Trophoblast cell (in vitro differentiated cells and primary cell): Measurements from ENCODE around the gene PEX12.
A peak's percentile ranks its signal among the peaks of the same experiment; 100 is the strongest.

Experiments
- DNase-seq, 2 donors: peaks; one replicate each; pipeline ENCODE4 v3.0.0-alpha.2; 2016
- H2AFZ ChIP-seq: 2 replicates; pipeline ENCODE4 v1.6.1; 2013; ENCODE audit warnings: low read length, moderate library complexity, mild to moderate bottlenecking; ENCODE audit not compliant: insufficient read depth, poor library complexity
- H2AK5ac ChIP-seq: 2 replicates; pipeline ENCODE4 v1.6.1; 2013; ENCODE audit warnings: mild to moderate bottlenecking, low read length
- H2BK120ac ChIP-seq: 2 replicates; pipeline ENCODE4 v1.6.1; 2013; ENCODE audit warnings: low read length, mild to moderate bottlenecking, moderate library complexity; ENCODE audit not compliant: insufficient read depth, poor library complexity
- H2BK12ac ChIP-seq: 2 replicates; pipeline ENCODE4 v1.6.1; 2013; ENCODE audit warnings: mild to moderate bottlenecking, low read length, moderate library complexity
- H2BK5ac ChIP-seq: 2 replicates; pipeline ENCODE4 v1.6.1; 2013; ENCODE audit warnings: low read length, low read depth, moderate library complexity, mild to moderate bottlenecking; ENCODE audit not compliant: poor library complexity
- H3K14ac ChIP-seq: 2 replicates; pipeline ENCODE4 v1.6.1; 2013; ENCODE audit warnings: mild to moderate bottlenecking, low read length
- H3K18ac ChIP-seq: 2 replicates; pipeline ENCODE4 v1.6.1; 2013; ENCODE audit warnings: mild to moderate bottlenecking, low read length
- H3K23ac ChIP-seq: 2 replicates; pipeline ENCODE4 v1.6.1; 2013; ENCODE audit warnings: low read length
- H3K27ac ChIP-seq: 2 replicates; pipeline ENCODE4 v1.5.1; 2013; ENCODE audit warnings: low read depth, mild to moderate bottlenecking, inconsistent platforms, low read length, moderate library complexity
- H3K27me3 ChIP-seq: 2 replicates; pipeline ENCODE4 v1.6.1; 2013; ENCODE audit warnings: inconsistent platforms, mild to moderate bottlenecking, low read length, moderate library complexity; ENCODE audit not compliant: insufficient read depth
- H3K36me3 ChIP-seq, 2 experiments: 1 replicate in 1 of 2; 2 replicates in 1 of 2; pipeline ENCODE4 v1.6.1; 2013; ENCODE audit warnings: low read length in 2 of 2, mild to moderate bottlenecking in 2 of 2, moderate library complexity in 1 of 2; ENCODE audit not compliant: insufficient read depth in 2 of 2, control insufficient read depth in 1 of 2
- H3K4ac ChIP-seq: 2 replicates; pipeline ENCODE4 v1.6.1; 2013; ENCODE audit warnings: low read depth, mild to moderate bottlenecking, low read length, moderate library complexity
- H3K4me1 ChIP-seq, 2 experiments: 1 replicate in 1 of 2; 2 replicates in 1 of 2; pipeline ENCODE4 v1.6.1; 2013; ENCODE audit warnings: low read length in 2 of 2, mild to moderate bottlenecking in 2 of 2, moderate library complexity in 1 of 2; ENCODE audit not compliant: insufficient read depth in 2 of 2, control insufficient read depth in 1 of 2
- H3K4me2 ChIP-seq: 2 replicates; pipeline ENCODE4 v1.6.1; 2013; ENCODE audit warnings: inconsistent platforms, mild to moderate bottlenecking, low read length, moderate library complexity
- H3K4me3 ChIP-seq: 2 replicates; pipeline ENCODE4 v1.5.1; 2013; ENCODE audit warnings: mild to moderate bottlenecking, low read depth, low read length, inconsistent platforms
- H3K79me1 ChIP-seq: one replicate; pipeline ENCODE4 v1.6.1; 2013; ENCODE audit warnings: low read length
- H3K79me2 ChIP-seq: 2 replicates; pipeline ENCODE4 v1.6.1; 2013; ENCODE audit warnings: low read length, mild to moderate bottlenecking; ENCODE audit not compliant: control insufficient read depth, insufficient read depth, poor library complexity
- H3K9ac ChIP-seq: 2 replicates; pipeline ENCODE4 v1.6.1; 2013; ENCODE audit warnings: mild to moderate bottlenecking, low read length
- H3K9me3 ChIP-seq: 2 replicates; pipeline ENCODE4 v1.6.1; 2013; ENCODE audit warnings: low read depth, mild to moderate bottlenecking, control low read depth, inconsistent platforms, low read length; ENCODE audit not compliant: insufficient read depth
- H4K12ac ChIP-seq: 2 replicates; pipeline ENCODE4 v1.6.1; 2013; ENCODE audit warnings: low read depth, mild to moderate bottlenecking, low read length, moderate library complexity
- H4K8ac ChIP-seq: 2 replicates; pipeline ENCODE4 v1.6.1; 2013; ENCODE audit warnings: low read depth, mild to moderate bottlenecking, low read length, moderate library complexity
- H4K91ac ChIP-seq: one replicate; pipeline ENCODE4 v1.6.1; 2013; ENCODE audit warnings: low read depth, mild to moderate bottlenecking, low read length, moderate library complexity
- WGBS: extraction: QIAGEN DNeasy Blood & Tissue Kit; methylation state at CpG from one replicate; pipeline ENCODE4 v1.1.7; 2013; ENCODE audit warnings: missing lambda C conversion rate; ENCODE audit not compliant: insufficient read length, insufficient coverage; ENCODE audit errors: extremely low coverage; 5-methylcytosine and 5-hydroxymethylcytosine counted together

PEX12 gene

GRCh38 chr17:35617505-35617904, 39.1 kb upstream of the PEX12 start:
- no peak overlapping the region for H3K23ac ChIP-seq
- H3K18ac ChIP-seq: no peak overlapping the region
- H3K79me2 ChIP-seq: no peaks in the 10 kb centered on the region
- no peak overlapping the region for H3K4me2 ChIP-seq
- H3K36me3 ChIP-seq: peaks cover 0 to 5% of the 10 kb centered on the region in 2 experiments
- no peak overlapping the region for H3K4ac ChIP-seq
- no peaks in the 10 kb centered on the region for H3K79me1 ChIP-seq
- H3K27me3 ChIP-seq: no peaks in the 10 kb centered on the region
- no peak overlapping the region for H2AFZ ChIP-seq
- H2BK12ac ChIP-seq: no peak overlapping the region
- H2BK120ac ChIP-seq: no peak overlapping the region
- no peaks in the 10 kb centered on the region for H3K9me3 ChIP-seq
- no peak overlapping the region for H3K14ac ChIP-seq
- H2AK5ac ChIP-seq: no peak overlapping the region
- H3K4me3 ChIP-seq: no peak overlapping the region
- WGBS: no CpG with 5 or more reads among the region's 2 CpGs
- no peak overlapping the region for H3K27ac ChIP-seq
- H2BK5ac ChIP-seq: no peak overlapping the region
- no peaks in the 10 kb centered on the region for H3K4me1 ChIP-seq
- no peak overlapping the region for H4K91ac ChIP-seq
- H3K9ac ChIP-seq: no peak overlapping the region
- H4K12ac ChIP-seq: no peak overlapping the region
- H4K8ac ChIP-seq: no peak overlapping the region
- no peak for DNase-seq

- Histone ChIP-seq H2BK12ac (no peak overlapping the region), H2AFZ (no peak overlapping the region), H2BK5ac (no peak overlapping the region), H4K8ac (no peak overlapping the region), H3K27me3 (no peaks in the 10 kb centered on the region), H3K9me3 (no peaks in the 10 kb centered on the region), H3K4ac (no peak overlapping the region), H3K18ac (no peak overlapping the region), H2AK5ac (no peak overlapping the region), H3K9ac (no peak overlapping the region), H3K36me3 (peaks cover 0 to 5% of the 10 kb centered on the region in 2 experiments), H3K23ac (no peak overlapping the region), H2BK120ac (no peak overlapping the region), H3K79me2 (no peaks in the 10 kb centered on the region), H4K12ac (no peak overlapping the region), H3K14ac (no peak overlapping the region), H4K91ac (no peak overlapping the region), H3K4me1 (no peaks in the 10 kb centered on the region), H3K4me3 (no peak overlapping the region), H3K4me2 (no peak overlapping the region), H3K27ac (no peak overlapping the region), H3K79me1 (no peaks in the 10 kb centered on the region)
- WGBS: no CpG with 5 or more reads among the region's 7 CpGs
- DNase-seq: peak in 1 of 2 donors; percentile 6
Observed at GRCh38 chr17:35616536-35616935, 38.2 kb upstream of the PEX12 start.

GRCh38 chr17:35614810-35615209, 36.4 kb upstream of the PEX12 start:
- Histone ChIP-seq H3K4me3 (no peak overlapping the region), H3K79me1 (no peaks in the 10 kb centered on the region), H2AFZ (no peak overlapping the region), H3K27ac (no peak overlapping the region), H3K4ac (no peak overlapping the region), H3K4me1 (no peaks in the 10 kb centered on the region), H3K36me3 (peaks cover 5 to 8% of the 10 kb centered on the region in 2 experiments), H3K27me3 (no peaks in the 10 kb centered on the region), H3K14ac (no peak overlapping the region), H2BK5ac (no peak overlapping the region), H4K12ac (no peak overlapping the region), H2BK120ac (no peak overlapping the region), H3K18ac (no peak overlapping the region), H3K79me2 (no peaks in the 10 kb centered on the region), H3K23ac (no peak overlapping the region), H3K4me2 (no peak overlapping the region), H2AK5ac (no peak overlapping the region), H3K9ac (no peak overlapping the region), H4K91ac (no peak overlapping the region), H4K8ac (no peak overlapping the region), H3K9me3 (no peaks in the 10 kb centered on the region), H2BK12ac (no peak overlapping the region)
- peak; percentile 79 to 95 for DNase-seq
- WGBS: no CpG with 5 or more reads among the region's 3 CpGs

- Histone ChIP-seq H3K4me1 (no peaks in the 10 kb centered on the region), H3K9me3 (no peaks in the 10 kb centered on the region), H4K8ac (no peak overlapping the region), H3K79me1 (no peaks in the 10 kb centered on the region), H3K4me2 (no peak overlapping the region), H3K18ac (no peak overlapping the region), H3K79me2 (no peaks in the 10 kb centered on the region), H4K12ac (no peak overlapping the region), H2BK12ac (no peak overlapping the region), H3K9ac (no peak overlapping the region), H2BK5ac (no peak overlapping the region), H3K36me3 (peaks cover 11 to 13% of the 10 kb centered on the region in 2 experiments), H2BK120ac (no peak overlapping the region), H2AK5ac (no peak overlapping the region), H4K91ac (no peak overlapping the region), H3K23ac (no peak overlapping the region), H3K27me3 (no peaks in the 10 kb centered on the region), H3K4ac (no peak overlapping the region), H3K27ac (no peak overlapping the region), H3K4me3 (no peak overlapping the region), H2AFZ (no peak overlapping the region), H3K14ac (no peak overlapping the region)
- peak; percentile 67 to 78 for DNase-seq
- WGBS: no CpG with 5 or more reads among the region's 2 CpGs
Observed at GRCh38 chr17:35612924-35613521, 34.7 kb upstream of the PEX12 start.
